ENCODE results near the gene GNB2. TPM values are rescaled to one million over a fixed set of nuclear protein-coding genes. Genes with fewer than 3 reads are reported as not detected.
A peak's percentile ranks its signal among the peaks of the same experiment; 100 is the strongest.

GNB2 gene
- total and polyA plus RNA-seq, 12 donors, result 32.8 to 227 (median 106) TPM

GRCh38 chr7:100676501-100677306 lies 3.2 kb downstream of the GNB2 start:
- Histone ChIP-seq H3K4me3 (peak overlapping the region in 9 of 10 donors; percentile 95 to 99 (median 96)), H3K27me3 (no peaks in the 10 kb centered on the region), H3K27ac (peak overlapping the region; percentile 78 to 100 (median 98)), H3K36me3 (peaks cover 0 to 56% (median 30%) of the 10 kb centered on the region in 9 donors), H3K9me3 (no peaks in the 10 kb centered on the region), H3K4me1 (peaks cover 0 to 55% (median 23%) of the 10 kb centered on the region in 9 donors)
- TF ChIP-seq, protein P1, sequence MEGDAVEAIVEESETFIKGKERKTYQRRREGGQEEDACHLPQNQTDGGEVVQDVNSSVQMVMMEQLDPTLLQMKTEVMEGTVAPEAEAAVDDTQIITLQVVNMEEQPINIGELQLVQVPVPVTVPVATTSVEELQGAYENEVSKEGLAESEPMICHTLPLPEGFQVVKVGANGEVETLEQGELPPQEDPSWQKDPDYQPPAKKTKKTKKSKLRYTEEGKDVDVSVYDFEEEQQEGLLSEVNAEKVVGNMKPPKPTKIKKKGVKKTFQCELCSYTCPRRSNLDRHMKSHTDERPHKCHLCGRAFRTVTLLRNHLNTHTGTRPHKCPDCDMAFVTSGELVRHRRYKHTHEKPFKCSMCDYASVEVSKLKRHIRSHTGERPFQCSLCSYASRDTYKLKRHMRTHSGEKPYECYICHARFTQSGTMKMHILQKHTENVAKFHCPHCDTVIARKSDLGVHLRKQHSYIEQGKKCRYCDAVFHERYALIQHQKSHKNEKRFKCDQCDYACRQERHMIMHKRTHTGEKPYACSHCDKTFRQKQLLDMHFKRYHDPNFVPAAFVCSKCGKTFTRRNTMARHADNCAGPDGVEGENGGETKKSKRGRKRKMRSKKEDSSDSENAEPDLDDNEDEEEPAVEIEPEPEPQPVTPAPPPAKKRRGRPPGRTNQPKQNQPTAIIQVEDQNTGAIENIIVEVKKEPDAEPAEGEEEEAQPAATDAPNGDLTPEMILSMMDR (IDR thresholded peaks at IDR 0.05), result no peak
- ATAC-seq (no peak), DNase-seq (no peak)
- WGBS, 2 donors, result 79 to 83% methylated on average over 21 to 23 of the region's 23 CpGs
- intact Hi-C loops (cut with DNase I), result loop anchor here in 3 of 10 donors (5.0 to 10.0 kb wide), 3 partner anchors 64 to 244 kb away; partner anchors contain the start of genes MOSPD3 (in 1 of the 3) and TSC22D4 (in 1 of the 3)

GRCh38 chr7:100677308-100678267 lies 4.0 kb downstream of the GNB2 start:
- no peaks in the 10 kb centered on the region for H3K27me3 ChIP-seq
- no peak overlapping the region for H3K4me3 ChIP-seq
- WGBS, 2 donors, result 83 to 87% methylated on average over 36 of the region's 36 CpGs
- H3K36me3 ChIP-seq, result peaks cover 0 to 65% (median 39%) of the 10 kb centered on the region in 9 donors
- TF ChIP-seq, protein P1 (IDR thresholded peaks at IDR 0.05), result no peak
- H3K9me3 ChIP-seq, result no peaks in the 10 kb centered on the region
- peaks cover 0 to 54% (median 23%) of the 10 kb centered on the region in 9 donors for H3K4me1 ChIP-seq
- no peak for ATAC-seq
- no peak for DNase-seq
- peak overlapping the region in 3 of 10 donors; percentile 34 to 97 (median 41) for H3K27ac ChIP-seq
- intact Hi-C loops (cut with DNase I), result loop anchor here in 3 of 10 donors (5.0 to 10.0 kb wide), 3 partner anchors 65 to 245 kb away; partner anchors contain the start of genes MOSPD3 (in 1 of the 3) and TSC22D4 (in 1 of the 3)

DNA sequence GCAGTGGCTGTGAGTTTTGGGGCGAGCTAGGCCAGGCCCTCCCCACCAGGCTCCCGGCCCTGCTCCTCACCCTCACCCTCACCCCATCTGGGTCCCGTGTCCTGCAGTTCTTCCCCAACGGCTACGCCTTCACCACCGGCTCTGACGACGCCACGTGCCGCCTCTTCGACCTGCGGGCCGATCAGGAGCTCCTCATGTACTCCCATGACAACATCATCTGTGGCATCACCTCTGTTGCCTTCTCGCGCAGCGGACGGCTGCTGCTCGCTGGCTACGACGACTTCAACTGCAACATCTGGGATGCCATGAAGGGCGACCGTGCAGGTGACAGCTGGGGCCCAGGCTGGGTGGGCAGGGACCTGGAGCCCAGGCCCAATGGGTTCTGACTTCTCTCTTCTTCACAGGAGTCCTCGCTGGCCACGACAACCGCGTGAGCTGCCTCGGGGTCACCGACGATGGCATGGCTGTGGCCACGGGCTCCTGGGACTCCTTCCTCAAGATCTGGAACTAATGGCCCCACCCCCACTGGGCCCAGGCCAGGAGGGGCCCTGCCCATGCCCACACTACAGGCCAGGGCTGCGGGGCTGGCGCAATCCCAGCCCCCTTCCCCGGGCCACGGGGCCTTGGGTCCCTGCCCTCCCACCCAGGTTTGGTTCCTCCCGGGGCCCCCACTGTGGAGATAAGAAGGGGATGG lies 4.9 kb downstream of the GNB2 start:
- H3K36me3 ChIP-seq, result peaks cover 0 to 73% (median 48%) of the 10 kb centered on the region in 9 donors
- H3K4me3 ChIP-seq, result no peak overlapping the region
- H3K27me3 ChIP-seq, result no peaks in the 10 kb centered on the region
- TF ChIP-seq, protein P1 (IDR thresholded peaks at IDR 0.05), result no peak
- DNase-seq, result no peak
- ATAC-seq, result no peak
- intact Hi-C loops (cut with DNase I), result loop anchor here in 3 of 10 donors (5.0 to 10.0 kb wide), 3 partner anchors 66 to 246 kb away; partner anchors contain the start of genes MOSPD3 (in 1 of the 3) and TSC22D4 (in 1 of the 3)
- peak overlapping the region in 2 of 10 donors; percentile 26 to 51 for H3K27ac ChIP-seq
- WGBS, 2 donors, result 72 to 73% methylated on average over 34 to 35 of the region's 35 CpGs
- peaks cover 0 to 49% (median 23%) of the 10 kb centered on the region in 9 donors for H3K4me1 ChIP-seq
- no peaks in the 10 kb centered on the region for H3K9me3 ChIP-seq
